ENCODE measurements around the gene IPO5.

GRCh38 chr13:97945342-97945741 lies 8.1 kb upstream of the IPO5 start:
- no peak for TF ChIP-seq CTCF (IDR thresholded peaks at IDR 0.05; ENCODE audit: low read length)
- TF ChIP-seq EZH2 (IDR thresholded peaks at IDR 0.05; ENCODE audit: borderline replicate concordance, low read length), result no peak
